T-helper 22 cell (primary cell): Measurements from ENCODE around the gene GPX6.
"Not testable (repeated sequence)": the region's sequence is repeated elsewhere in the genome, so short reads cannot be mapped to it uniquely, and the experiment has no call there.

Source experiments
- DNase-seq: peaks from one replicate; pipeline ENCODE4 v3.0.0-alpha.2; 2020; ENCODE audit warnings: low read depth

The GPX6 gene

GRCh38 chr6:28515676-28516075 is at the start of gene GPX6:
TSS of gene GPX6 (minus strand) at chr6:28515793. CDS start at chr6:28515743, 50 bp downstream.
- DNase-seq = no peak

- DNase-seq = no peak
These were observed 48.0 kb upstream of the GPX6 start for GRCh38 chr6:28563430-28564095.

- DNase-seq = no peak
These were observed 43.0 kb upstream of the GPX6 start for GRCh38 chr6:28558629-28559028.

- DNase-seq = no peak
These were observed 39.5 kb upstream of the GPX6 start for GRCh38 chr6:28555136-28555535.

- no peak for DNase-seq
These were observed 38.6 kb upstream of the GPX6 start for GRCh38 chr6:28553986-28554881.

- no peak for DNase-seq
These were observed 37.9 kb upstream of the GPX6 start for GRCh38 chr6:28553384-28553985.

- no peak for DNase-seq
These were observed 36.5 kb upstream of the GPX6 start for GRCh38 chr6:28551891-28552666.

GRCh38 chr6:28547003-28547402 is 31.4 kb upstream of the GPX6 start:
- not testable (repeated sequence) for DNase-seq

- no peak for DNase-seq
These were observed 30.4 kb upstream of the GPX6 start for GRCh38 chr6:28545955-28546354.

GRCh38 chr6:28543651-28544610 is 28.3 kb upstream of the GPX6 start:
- no peak for DNase-seq

GRCh38 chr6:28542440-28543296 is 27.1 kb upstream of the GPX6 start:
- DNase-seq = no peak

- DNase-seq = no peak
These were observed 26.4 kb upstream of the GPX6 start for GRCh38 chr6:28541996-28542395.

GRCh38 chr6:28537509-28538140 is 22.0 kb upstream of the GPX6 start:
- no peak for DNase-seq

- no peak for DNase-seq
These were observed 21.5 kb upstream of the GPX6 start for GRCh38 chr6:28537065-28537464.

GRCh38 chr6:28534875-28535274 is 19.3 kb upstream of the GPX6 start:
- DNase-seq = no peak

- no peak for DNase-seq
These were observed 18.7 kb upstream of the GPX6 start for GRCh38 chr6:28534306-28534705.

- no peak for DNase-seq
These were observed 16.0 kb upstream of the GPX6 start for GRCh38 chr6:28531479-28532128.

GRCh38 chr6:28530777-28531176 is 15.2 kb upstream of the GPX6 start:
- DNase-seq = no peak

GRCh38 chr6:28525496-28526039 is 10.0 kb upstream of the GPX6 start, which contains the start of gene GPX5:
TSS of gene GPX5 (plus strand) at chr6:28525881. CDS start at chr6:28526014, 133 bp downstream.
- DNase-seq = no peak
